ENCODE measurements around the gene GGA3.

The GGA3 gene

DNA sequence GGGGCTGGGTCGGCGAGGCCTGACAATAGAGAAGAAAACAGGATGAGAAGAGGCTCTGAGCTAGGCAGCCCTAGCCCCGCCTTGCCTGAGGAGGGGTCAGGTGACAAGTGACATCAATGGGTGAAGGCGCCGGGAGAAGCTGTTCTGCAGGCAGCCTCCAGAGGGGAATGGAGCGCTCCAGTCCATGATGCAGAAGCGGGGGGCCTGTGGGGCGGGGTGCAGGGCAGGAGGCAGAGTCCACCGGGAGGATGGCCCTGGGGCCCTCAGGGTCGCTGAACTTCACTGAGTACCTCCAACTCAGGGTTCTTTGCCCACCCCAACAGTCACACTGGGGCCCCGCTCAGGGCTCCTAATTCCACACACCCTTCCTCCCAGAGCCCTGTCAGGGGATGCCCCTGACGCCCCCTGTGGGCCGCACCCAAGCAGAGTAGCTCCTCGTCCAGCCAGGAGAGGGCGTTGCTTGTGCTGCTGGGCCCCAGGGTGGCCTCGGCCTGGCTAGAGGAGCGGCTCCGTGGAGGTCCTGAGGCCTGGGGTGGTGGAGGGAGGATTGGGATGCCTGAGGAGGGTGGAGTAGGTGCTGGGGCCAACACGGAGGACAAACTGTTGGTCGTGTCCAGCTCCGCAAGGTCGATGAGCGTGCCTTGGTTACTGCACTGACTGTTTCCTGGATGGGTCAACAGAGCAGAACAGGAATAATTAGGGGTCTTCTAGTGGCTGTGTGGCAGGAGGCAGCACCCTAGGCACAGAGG is 20.8 kb downstream of the GGA3 start:
- ChIA-PET POLR2A (no interaction called here), CTCF (interaction anchor here (1.0 to 6.0 kb wide), 19 partner anchors 9 to 279 kb away, joined by 3 to 73 read pairs (median 5); partner anchors contain the start of genes GGA3 and MIF4GD)
- DNase-seq (ENCODE audit: low read depth, low spot score), result no peak
- H3K4me3 ChIP-seq (ENCODE audit: low read depth, low read length), result no peak overlapping the region
- TF ChIP-seq, protein P1, sequence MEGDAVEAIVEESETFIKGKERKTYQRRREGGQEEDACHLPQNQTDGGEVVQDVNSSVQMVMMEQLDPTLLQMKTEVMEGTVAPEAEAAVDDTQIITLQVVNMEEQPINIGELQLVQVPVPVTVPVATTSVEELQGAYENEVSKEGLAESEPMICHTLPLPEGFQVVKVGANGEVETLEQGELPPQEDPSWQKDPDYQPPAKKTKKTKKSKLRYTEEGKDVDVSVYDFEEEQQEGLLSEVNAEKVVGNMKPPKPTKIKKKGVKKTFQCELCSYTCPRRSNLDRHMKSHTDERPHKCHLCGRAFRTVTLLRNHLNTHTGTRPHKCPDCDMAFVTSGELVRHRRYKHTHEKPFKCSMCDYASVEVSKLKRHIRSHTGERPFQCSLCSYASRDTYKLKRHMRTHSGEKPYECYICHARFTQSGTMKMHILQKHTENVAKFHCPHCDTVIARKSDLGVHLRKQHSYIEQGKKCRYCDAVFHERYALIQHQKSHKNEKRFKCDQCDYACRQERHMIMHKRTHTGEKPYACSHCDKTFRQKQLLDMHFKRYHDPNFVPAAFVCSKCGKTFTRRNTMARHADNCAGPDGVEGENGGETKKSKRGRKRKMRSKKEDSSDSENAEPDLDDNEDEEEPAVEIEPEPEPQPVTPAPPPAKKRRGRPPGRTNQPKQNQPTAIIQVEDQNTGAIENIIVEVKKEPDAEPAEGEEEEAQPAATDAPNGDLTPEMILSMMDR (IDR thresholded peaks at IDR 0.05; ENCODE audit: insufficient read depth, low read length, missing control alignments), result peak; percentile 87

DNA sequence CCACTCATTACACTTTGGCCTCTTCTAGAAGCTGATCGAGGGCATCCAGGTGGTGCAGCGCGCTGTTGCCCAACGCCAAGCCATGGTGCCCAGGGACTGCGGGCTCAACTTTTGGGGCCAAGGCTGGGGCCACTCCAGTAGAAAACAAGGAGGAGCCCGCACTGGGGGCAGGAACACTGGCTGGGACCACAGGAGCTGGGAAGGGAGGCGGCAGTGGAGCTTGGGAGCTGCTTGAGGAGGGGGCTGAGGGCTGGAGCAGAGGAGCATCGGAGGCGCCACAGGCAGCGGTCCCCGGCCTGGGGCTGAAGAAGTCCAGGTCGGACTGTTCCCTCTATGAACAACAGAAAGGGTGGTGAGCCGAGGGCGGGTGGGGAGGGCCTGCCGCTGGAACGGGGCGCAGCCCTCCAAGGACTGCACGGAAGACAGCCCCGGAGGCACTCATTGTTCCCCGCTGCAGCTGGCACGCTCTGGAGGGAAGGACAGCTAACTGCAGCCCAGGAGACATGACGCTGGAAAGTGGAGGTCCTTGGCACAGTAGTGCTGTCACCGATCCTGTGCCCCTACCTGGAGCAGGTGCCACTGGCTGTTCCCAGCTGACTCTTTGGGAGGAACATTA is 21.5 kb downstream of the GGA3 start:
- TF ChIP-seq, protein P1 (IDR thresholded peaks at IDR 0.05; ENCODE audit: insufficient read depth, low read length, missing control alignments), result no peak
- DNase-seq (ENCODE audit: low read depth, low spot score), result no peak
- CTCF ChIA-PET, result interaction anchor here (0.7 to 6.0 kb wide), 26 partner anchors 9 to 1457 kb away, joined by 3 to 73 read pairs (median 4); partner anchors contain the start of genes GGA3 and MIF4GD
- POLR2A ChIA-PET, result interaction anchor here (0.8 to 1.5 kb wide), 3 partner anchors 10 to 125 kb away, joined by 3 to 5 read pairs (median 3); no protein-coding TSS in a partner anchor
- H3K4me3 ChIP-seq (ENCODE audit: low read depth, low read length), result no peak overlapping the region

DNA sequence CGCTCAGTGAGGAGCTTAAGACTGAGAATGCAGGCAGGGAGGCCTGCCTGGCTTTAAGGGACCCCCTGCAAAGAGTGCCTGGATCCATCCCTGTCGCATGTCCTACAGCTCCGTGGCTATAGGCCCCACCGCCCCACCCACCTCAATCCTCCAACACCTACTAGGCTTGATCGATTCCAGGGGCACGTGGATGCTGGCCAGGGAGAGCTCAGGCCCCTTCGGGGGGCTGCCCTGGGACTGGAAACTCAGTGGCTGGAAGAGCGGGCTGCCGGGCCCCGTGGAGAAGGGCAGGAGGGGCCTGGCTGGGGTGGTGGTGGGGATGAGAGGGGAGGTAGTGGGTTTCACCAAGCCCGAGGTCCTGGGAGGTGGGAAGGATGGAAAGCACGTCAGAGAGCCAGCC is 22.2 kb downstream of the GGA3 start:
- DNase-seq (ENCODE audit: low read depth, low spot score), result no peak
- CTCF ChIA-PET, result interaction anchor here (0.7 to 6.0 kb wide), 22 partner anchors 9 to 1458 kb away, joined by 3 to 73 read pairs (median 5); partner anchors contain the start of genes GGA3 and MIF4GD
- POLR2A ChIA-PET, result interaction anchor here (0.8 to 1.5 kb wide), 3 partner anchors 10 to 125 kb away, joined by 3 to 5 read pairs (median 3); no protein-coding TSS in a partner anchor
- TF ChIP-seq, protein P1 (IDR thresholded peaks at IDR 0.05; ENCODE audit: insufficient read depth, low read length, missing control alignments), result no peak
- no peak overlapping the region for H3K4me3 ChIP-seq (ENCODE audit: low read depth, low read length)

DNA sequence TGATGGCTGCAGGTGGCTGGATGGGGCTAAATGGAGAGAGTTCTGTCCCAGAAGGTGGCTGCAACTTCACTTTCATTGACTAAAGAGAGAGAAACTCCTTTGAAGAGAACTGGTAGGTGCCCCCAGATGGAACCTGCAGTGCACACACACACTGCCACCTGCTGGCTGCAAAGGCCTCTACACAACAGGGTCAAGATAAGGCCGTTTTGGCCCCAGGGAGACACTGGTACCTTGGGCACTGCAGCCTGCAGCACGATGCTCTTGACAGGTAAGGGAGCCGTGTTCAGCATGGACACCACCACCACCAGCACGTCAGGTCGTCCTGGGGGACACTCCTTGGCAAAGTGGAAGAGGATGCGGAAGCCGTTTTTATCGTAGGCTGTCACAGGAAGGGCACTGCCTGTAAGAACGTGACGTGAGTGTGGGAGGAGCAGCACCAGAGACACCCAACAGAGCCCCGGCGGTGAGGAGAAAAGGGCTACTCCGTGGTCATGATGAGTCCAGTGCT is 22.7 kb downstream of the GGA3 start:
- POLR2A ChIA-PET, result interaction anchor here (1.4 to 1.5 kb wide), 2 partner anchors 9 to 124 kb away, joined by 3 to 5 read pairs; no protein-coding TSS in a partner anchor
- TF ChIP-seq, protein P1 (IDR thresholded peaks at IDR 0.05; ENCODE audit: insufficient read depth, low read length, missing control alignments), result peak; percentile 89

DNA sequence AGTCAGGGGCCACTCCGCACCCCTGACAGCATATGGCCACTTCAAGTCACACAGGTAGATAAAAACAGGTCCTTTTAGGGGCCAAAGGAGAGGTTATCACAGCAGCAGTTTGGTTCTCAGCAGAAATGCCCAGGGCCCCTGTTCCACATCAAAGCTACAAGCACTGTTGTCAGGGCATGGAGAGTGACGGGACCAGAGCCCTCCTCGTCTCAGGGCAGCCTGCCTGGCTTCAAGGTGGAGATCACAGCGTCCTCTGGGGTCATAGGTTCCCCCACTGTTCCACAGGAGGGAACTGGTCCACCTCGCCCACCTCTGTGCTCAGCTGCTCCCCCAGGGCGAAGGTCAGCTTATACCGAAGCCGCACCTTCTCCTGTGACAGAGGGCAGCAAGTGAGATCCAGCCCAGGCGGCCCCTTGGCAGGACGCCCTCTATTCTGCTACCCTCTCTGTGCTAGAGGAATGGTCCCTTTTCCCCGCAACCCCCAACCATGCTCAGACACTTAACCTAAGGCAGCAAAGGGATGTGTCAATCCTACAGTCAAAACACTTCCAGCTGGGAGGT is 23.3 kb downstream of the GGA3 start:
- TF ChIP-seq, protein P1 (IDR thresholded peaks at IDR 0.05; ENCODE audit: insufficient read depth, low read length, missing control alignments), result no peak
- ChIA-PET CTCF (interaction anchor here (0.8 to 6.0 kb wide), 20 partner anchors 8 to 276 kb away, joined by 3 to 73 read pairs (median 6); partner anchors contain the start of genes MIF4GD and NUP85), POLR2A (interaction anchor here (0.6 kb wide), 1 partner anchor 31 kb away, joined by 4 read pairs; no protein-coding TSS in a partner anchor)
- no peak overlapping the region for H3K4me3 ChIP-seq (ENCODE audit: low read depth, low read length)
- DNase-seq (ENCODE audit: low read depth, low spot score), result no peak

More for the DNA sequence above, 22.7 kb downstream of the GGA3 start:
- CTCF ChIA-PET, result interaction anchor here (0.7 to 6.0 kb wide), 22 partner anchors 8 to 403 kb away, joined by 3 to 73 read pairs (median 5); partner anchors contain the start of genes GGA3 and MIF4GD
- no peak for DNase-seq (ENCODE audit: low read depth, low spot score)
- H3K4me3 ChIP-seq (ENCODE audit: low read depth, low read length), result no peak overlapping the region
